Measurements from ENCODE around the gene SMIM12.
"Not testable (repeated sequence)": the region's sequence is repeated elsewhere in the genome, so short reads cannot be mapped to it uniquely, and the experiment has no call there.

The SMIM12 gene

DNA sequence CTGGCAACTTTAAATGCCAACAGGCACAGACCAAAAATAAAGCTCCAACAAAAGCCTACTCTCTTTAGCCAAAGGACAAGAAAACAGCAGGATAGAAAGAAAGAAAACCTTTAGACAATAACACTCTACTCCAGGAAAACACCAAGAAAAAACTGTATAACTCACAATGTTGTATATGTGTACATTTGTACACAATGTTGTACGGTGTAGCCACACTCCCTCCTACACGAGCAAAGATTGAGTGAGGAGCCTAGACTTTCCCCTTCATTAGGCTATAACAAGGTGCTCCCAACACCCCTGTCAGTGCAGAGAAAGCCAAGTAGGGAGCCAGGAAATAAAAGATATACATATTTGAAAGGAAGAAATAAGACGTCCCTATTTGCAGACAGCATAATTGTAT lies 42.8 kb downstream of the SMIM12 start:
- Histone ChIP-seq H3K4me1 (ENCODE audit: control insufficient read depth, insufficient read depth, low read length) (no peaks in the 10 kb centered on the region), H3K4me3 (ENCODE audit: low read length) (no peak overlapping the region), H3K36me3 (ENCODE audit: insufficient read depth, low read length) (no peaks in the 10 kb centered on the region), H3K4me2 (ENCODE audit: low read length) (no peak overlapping the region), H3K9ac (ENCODE audit: low read depth, low read length) (no peak overlapping the region), H3K27me3 (ENCODE audit: control insufficient read depth, insufficient read depth, low read length) (no peaks in the 10 kb centered on the region), H3K9me3 (replicated peaks; ENCODE audit: low read length) (no peaks in the 10 kb centered on the region)

DNA sequence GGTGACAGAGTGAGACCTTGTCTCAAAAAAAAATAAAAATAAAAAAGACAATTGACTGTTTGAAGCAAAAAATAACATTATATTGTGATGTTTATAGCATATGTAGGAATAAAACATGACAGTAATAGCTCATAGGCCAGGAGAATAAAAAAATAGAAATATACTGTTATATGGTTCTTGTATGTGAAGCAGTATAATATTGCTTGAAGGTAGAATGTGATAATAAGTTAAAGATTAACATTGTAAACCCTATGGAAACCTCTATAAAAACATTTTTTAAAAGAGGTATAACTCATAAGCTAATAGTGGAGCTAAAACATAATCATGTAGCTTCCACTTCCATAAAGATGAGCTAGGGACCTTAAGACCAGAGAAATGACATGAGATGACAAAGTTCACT lies 43.2 kb downstream of the SMIM12 start:
- H3K4me1 ChIP-seq (ENCODE audit: control insufficient read depth, insufficient read depth, low read length): no peaks in the 10 kb centered on the region
- no peak overlapping the region for H3K9ac ChIP-seq (ENCODE audit: low read depth, low read length)
- no peak overlapping the region for H3K4me2 ChIP-seq (ENCODE audit: low read length)
- no peaks in the 10 kb centered on the region for H3K9me3 ChIP-seq (replicated peaks; ENCODE audit: low read length)
- H3K36me3 ChIP-seq (ENCODE audit: insufficient read depth, low read length): no peaks in the 10 kb centered on the region
- H3K4me3 ChIP-seq (ENCODE audit: low read length): no peak overlapping the region
- H3K27me3 ChIP-seq (ENCODE audit: control insufficient read depth, insufficient read depth, low read length): no peaks in the 10 kb centered on the region

DNA sequence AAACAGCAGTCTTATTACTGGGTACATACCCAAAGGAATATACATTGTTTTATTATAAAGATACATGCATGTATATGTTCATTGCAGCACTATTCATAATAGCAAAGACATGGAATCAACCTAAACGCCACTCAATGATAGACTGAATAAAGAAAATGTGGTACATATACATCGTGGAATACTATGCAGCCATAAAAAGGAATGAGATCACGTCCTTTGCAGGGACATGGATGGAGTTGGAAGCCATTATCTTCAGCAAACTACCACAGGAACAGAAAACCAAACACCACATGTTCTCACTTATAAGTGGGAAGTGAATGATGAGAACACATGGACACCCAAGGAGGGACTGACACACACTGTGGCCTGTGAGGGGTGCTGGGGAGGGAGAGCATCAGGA lies 48.8 kb downstream of the SMIM12 start:
- H3K4me2 ChIP-seq (ENCODE audit: low read length); H3K9me3 ChIP-seq (replicated peaks; ENCODE audit: low read length); H3K9ac ChIP-seq (ENCODE audit: low read depth, low read length); H3K4me1 ChIP-seq (ENCODE audit: control insufficient read depth, insufficient read depth, low read length); H3K4me3 ChIP-seq (ENCODE audit: low read length); H3K36me3 ChIP-seq (ENCODE audit: insufficient read depth, low read length); H3K27me3 ChIP-seq (ENCODE audit: control insufficient read depth, insufficient read depth, low read length): not testable (repeated sequence)

DNA sequence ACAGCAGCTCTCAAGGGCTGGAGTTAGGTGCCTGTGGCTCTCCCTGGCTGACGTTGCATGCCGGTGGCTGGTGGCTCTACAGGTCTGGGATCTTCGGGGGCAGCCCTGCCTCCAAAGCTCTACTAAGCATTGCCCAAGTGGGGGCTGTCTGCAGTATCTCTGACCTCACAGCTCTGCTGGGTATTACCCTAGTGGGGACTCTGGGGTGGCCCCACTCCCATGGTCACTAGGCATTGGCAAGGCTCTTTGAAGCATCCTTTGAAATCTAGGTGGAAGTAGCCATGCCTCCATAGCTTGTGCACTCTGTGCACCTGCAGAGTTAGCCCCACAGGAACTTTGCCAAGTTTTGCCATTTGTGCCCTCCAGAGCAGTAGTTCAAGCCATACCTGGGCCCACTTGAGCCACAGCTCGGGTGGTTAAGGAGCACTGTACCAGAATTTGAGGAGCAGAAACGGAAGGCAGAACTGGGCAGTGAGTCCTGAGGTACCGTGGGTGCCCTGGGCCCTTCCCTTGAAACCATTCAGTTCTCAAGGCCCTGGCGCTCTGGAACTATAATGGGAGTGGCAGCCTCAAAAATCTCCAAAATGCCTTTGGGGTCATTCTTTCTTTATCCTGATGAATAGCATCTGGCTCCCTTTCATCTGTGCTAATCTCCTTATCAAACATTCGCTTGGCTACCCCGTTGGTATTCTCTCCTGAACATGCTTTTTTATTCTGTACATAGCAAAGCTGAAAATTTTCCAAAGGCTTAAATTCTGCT lies 51.3 kb downstream of the SMIM12 start:
- Histone ChIP-seq H3K36me3 (ENCODE audit: insufficient read depth, low read length) (no peaks in the 10 kb centered on the region), H3K27me3 (ENCODE audit: control insufficient read depth, insufficient read depth, low read length) (no peaks in the 10 kb centered on the region)

DNA sequence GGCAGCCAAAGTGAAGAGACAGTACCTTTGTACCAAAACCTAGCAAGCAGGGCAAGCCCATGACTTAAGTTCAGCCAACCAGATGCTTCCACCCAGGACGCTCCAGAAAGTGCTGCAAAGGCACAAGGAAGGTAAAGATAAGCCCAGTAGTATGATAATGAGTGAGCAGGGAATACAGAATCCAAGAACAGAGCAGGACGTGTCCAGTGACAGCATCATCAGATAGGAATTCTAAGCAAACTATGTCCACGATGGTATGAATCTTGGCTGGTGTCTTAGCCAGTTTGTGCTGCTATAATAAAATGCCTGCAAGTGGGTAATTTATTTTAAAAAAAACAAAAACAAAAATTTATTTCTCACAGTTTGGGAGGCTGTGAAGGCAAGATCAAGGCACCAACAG lies 53.2 kb downstream of the SMIM12 start:
- no peak overlapping the region for H3K9ac ChIP-seq (ENCODE audit: low read depth, low read length)
- no peak overlapping the region for H3K4me3 ChIP-seq (ENCODE audit: low read length)
- no peak overlapping the region for H3K4me2 ChIP-seq (ENCODE audit: low read length)
- H3K36me3 ChIP-seq (ENCODE audit: insufficient read depth, low read length): no peaks in the 10 kb centered on the region
- no peaks in the 10 kb centered on the region for H3K27me3 ChIP-seq (ENCODE audit: control insufficient read depth, insufficient read depth, low read length)
- H3K9me3 ChIP-seq (replicated peaks; ENCODE audit: low read length): no peaks in the 10 kb centered on the region
- H3K4me1 ChIP-seq (ENCODE audit: control insufficient read depth, insufficient read depth, low read length): no peaks in the 10 kb centered on the region

More for the DNA sequence above, 51.3 kb downstream of the SMIM12 start:
- H3K9ac ChIP-seq (ENCODE audit: low read depth, low read length): no peak overlapping the region
- H3K4me1 ChIP-seq (ENCODE audit: control insufficient read depth, insufficient read depth, low read length): no peaks in the 10 kb centered on the region
- H3K9me3 ChIP-seq (replicated peaks; ENCODE audit: low read length): no peaks in the 10 kb centered on the region
- H3K4me2 ChIP-seq (ENCODE audit: low read length): no peak overlapping the region
- no peak overlapping the region for H3K4me3 ChIP-seq (ENCODE audit: low read length)

DNA sequence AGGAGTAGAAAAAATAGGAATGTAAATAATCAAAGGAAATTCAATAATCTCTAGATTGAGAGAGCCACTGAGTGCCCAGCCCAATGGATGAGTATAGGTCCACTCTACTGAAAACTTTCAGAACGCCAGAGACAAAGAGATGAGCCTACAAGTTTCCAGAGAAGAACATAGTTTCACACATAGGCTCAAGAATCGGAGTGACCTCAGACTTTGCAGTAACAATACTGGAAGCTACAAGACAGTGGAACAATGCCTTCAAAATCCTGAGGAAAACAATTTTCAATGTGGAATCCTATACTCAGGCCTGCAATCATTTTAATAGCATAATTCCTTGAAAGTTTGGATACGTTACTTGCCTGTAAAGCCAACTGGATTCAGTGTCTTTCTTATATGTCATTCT lies 55.8 kb downstream of the SMIM12 start:
- Histone ChIP-seq H3K36me3 (ENCODE audit: insufficient read depth, low read length) (no peaks in the 10 kb centered on the region), H3K9me3 (replicated peaks; ENCODE audit: low read length) (no peaks in the 10 kb centered on the region), H3K4me1 (ENCODE audit: control insufficient read depth, insufficient read depth, low read length) (no peaks in the 10 kb centered on the region), H3K4me3 (ENCODE audit: low read length) (no peak overlapping the region), H3K27me3 (ENCODE audit: control insufficient read depth, insufficient read depth, low read length) (no peaks in the 10 kb centered on the region), H3K4me2 (ENCODE audit: low read length) (no peak overlapping the region), H3K9ac (ENCODE audit: low read depth, low read length) (no peak overlapping the region)
